Activated naive CD8-positive, alpha-beta T cell treated with anti-CD3 and anti-CD28 coated beads, Interleukin-2, amount 10 ng/mL, durations not matched to agents 7 days and 5 days (primary cell): ENCODE measurements around the gene MAP3K10. TPM values are rescaled to one million over a fixed set of nuclear protein-coding genes. Genes with fewer than 3 reads are reported as not detected.

ENCODE experiments used
- ATAC-seq: fragments of 150-1000 bp; cut with Tn5 transposase; one replicate; pipeline ENCODE4 v1.10.0; 2021; ENCODE audit warnings: low read depth, moderate library complexity
- POLR2A ChIA-PET: fragments of 350-600 bp; sonication (Branson Sonifier 250); formaldehyde crosslinking; loops from one replicate; lab custom pipeline; 2021; ENCODE audit warnings: antibody characterized with exemption; lab: Charles Lee
- DNase-seq: peaks from one replicate; pipeline ENCODE4 v3.0.0; 2021
- H3K27ac Mint-ChIP-seq: one replicate; pipeline ENCODE4 v1.8.0; 2022; ENCODE audit warnings: mild to moderate bottlenecking, mixed read lengths
- H3K27me3 Mint-ChIP-seq: one replicate; pipeline ENCODE4 v1.8.0; 2022; ENCODE audit warnings: mild to moderate bottlenecking, moderate library complexity, mixed read lengths
- H3K36me3 Mint-ChIP-seq: one replicate; pipeline ENCODE4 v1.8.0; 2021; ENCODE audit warnings: mild to moderate bottlenecking, mixed read lengths
- H3K4me1 Mint-ChIP-seq: one replicate; pipeline ENCODE4 v1.8.0; 2021; ENCODE audit warnings: mixed read lengths
- H3K4me3 Mint-ChIP-seq: one replicate; pipeline ENCODE4 v1.8.0; 2022; ENCODE audit warnings: mild to moderate bottlenecking, moderate library complexity, mixed read lengths
- H3K9me3 Mint-ChIP-seq: one replicate; pipeline ENCODE4 v1.8.0; 2021; ENCODE audit warnings: mixed read lengths
- total RNA-seq, 2 experiments: library from RNA; stranded (reverse); gene quantifications; one replicate each; pipeline ENCODE4 v1.2.3, GENCODE V29; 2021

The MAP3K10 gene
- total RNA-seq, 2 experiments from 2014 or later, result 25.6 to 26.4 TPM

DNA sequence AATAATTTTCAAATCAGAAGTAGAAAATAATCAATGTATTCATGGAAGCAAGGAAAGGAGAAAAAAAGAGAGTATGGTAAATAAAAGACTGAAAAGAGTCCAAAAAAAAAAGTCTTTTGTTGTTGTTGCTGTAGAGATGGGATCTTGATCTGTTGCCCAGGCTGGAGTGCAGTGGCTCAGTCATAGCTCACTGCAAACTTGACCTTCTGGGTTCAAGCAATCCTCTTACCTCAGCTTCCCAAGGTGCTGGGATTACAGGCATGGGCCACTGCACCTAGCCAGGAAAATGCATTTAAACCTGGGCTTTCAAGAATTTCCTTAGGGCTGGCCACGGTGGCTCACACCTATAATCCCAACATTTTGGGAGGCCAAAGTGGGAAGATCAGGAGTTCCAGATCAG is 7.0 kb upstream of the MAP3K10 start:
- POLR2A ChIA-PET, result interaction anchor here (0.7 kb wide), 1 partner anchor 9 kb away, joined by 3 read pairs; no protein-coding TSS in a partner anchor
- no peak overlapping the region for H3K27ac Mint-ChIP-seq
- DNase-seq (no peak), ATAC-seq (no peak)
- H3K4me3 Mint-ChIP-seq, result no peak overlapping the region
- no peaks in the 10 kb centered on the region for H3K36me3 Mint-ChIP-seq
- H3K4me1 Mint-ChIP-seq, result no peaks in the 10 kb centered on the region
- no peaks in the 10 kb centered on the region for H3K9me3 Mint-ChIP-seq
- H3K27me3 Mint-ChIP-seq, result peaks cover 5% of the 10 kb centered on the region

DNA sequence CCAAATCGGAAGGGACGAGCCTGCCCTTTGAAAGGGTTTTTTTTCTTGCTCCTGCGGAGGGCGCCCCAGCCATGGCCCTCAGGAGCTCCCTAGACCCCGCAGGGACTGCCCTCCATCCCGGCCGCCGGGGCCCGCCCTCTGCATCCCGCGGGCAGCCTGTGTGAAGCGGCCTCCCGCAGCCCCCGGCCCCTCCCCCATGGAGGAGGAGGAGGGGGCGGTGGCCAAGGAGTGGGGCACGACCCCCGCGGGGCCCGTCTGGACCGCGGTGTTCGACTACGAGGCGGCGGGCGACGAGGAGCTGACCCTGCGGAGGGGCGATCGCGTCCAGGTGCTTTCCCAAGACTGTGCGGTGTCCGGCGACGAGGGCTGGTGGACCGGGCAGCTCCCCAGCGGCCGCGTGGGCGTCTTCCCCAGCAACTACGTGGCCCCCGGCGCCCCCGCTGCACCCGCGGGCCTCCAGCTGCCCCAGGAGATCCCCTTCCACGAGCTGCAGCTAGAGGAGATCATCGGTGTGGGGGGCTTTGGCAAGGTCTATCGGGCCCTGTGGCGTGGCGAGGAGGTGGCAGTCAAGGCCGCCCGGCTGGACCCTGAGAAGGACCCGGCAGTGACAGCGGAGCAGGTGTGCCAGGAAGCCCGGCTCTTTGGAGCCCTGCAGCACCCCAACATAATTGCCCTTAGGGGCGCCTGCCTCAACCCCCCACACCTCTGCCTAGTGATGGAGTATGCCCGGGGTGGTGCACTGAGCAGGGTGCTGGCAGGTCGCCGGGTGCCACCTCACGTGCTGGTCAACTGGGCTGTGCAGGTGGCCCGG is 815 bp downstream of the MAP3K10 start:
- peak; percentile 55 for DNase-seq

GRCh38 chr19:40192758-40193586 is 1.7 kb downstream of the MAP3K10 start:
- DNase-seq (no peak), ATAC-seq (no peak)
- no peaks in the 10 kb centered on the region for H3K27me3 Mint-ChIP-seq
- no peak overlapping the region for H3K27ac Mint-ChIP-seq
- H3K4me1 Mint-ChIP-seq, result peaks cover 12% of the 10 kb centered on the region
- POLR2A ChIA-PET, result no interaction called here
- H3K9me3 Mint-ChIP-seq, result no peaks in the 10 kb centered on the region
- H3K4me3 Mint-ChIP-seq, result peak overlapping the region; percentile 14
- no peaks in the 10 kb centered on the region for H3K36me3 Mint-ChIP-seq

More for the DNA sequence above, 815 bp downstream of the MAP3K10 start:
- no peaks in the 10 kb centered on the region for H3K9me3 Mint-ChIP-seq
- H3K4me3 Mint-ChIP-seq, result peak overlapping the region; percentile 60
- H3K27me3 Mint-ChIP-seq, result peaks cover 4% of the 10 kb centered on the region
- no peaks in the 10 kb centered on the region for H3K36me3 Mint-ChIP-seq
- H3K27ac Mint-ChIP-seq, result no peak overlapping the region
- H3K4me1 Mint-ChIP-seq, result peaks cover 12% of the 10 kb centered on the region
- POLR2A ChIA-PET, result interaction anchor here (0.5 to 0.6 kb wide), 2 partner anchors 24 to 65 kb away, joined by 3 to 6 read pairs; no protein-coding TSS in a partner anchor
- ATAC-seq, result peak; percentile 2

DNA sequence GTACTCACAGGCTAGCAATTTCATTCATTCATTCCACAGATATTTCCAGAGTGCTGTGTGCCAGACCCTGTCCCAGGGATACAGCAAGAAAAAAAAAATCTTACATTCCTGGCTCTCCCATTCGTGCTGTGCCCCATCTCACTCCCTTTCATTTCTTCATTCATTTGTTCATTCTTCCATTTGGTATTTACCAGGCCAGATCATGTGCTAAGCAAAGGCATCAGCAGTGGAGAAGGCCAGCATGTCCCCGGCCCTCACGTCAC is 2.3 kb downstream of the MAP3K10 start:
- Mint-ChIP-seq H3K9me3 (no peaks in the 10 kb centered on the region), H3K4me3 (no peak overlapping the region), H3K4me1 (peaks cover 12% of the 10 kb centered on the region), H3K27ac (no peak overlapping the region), H3K36me3 (no peaks in the 10 kb centered on the region), H3K27me3 (no peaks in the 10 kb centered on the region)
- ATAC-seq, result no peak
- POLR2A ChIA-PET, result no interaction called here
- DNase-seq, result no peak

DNA sequence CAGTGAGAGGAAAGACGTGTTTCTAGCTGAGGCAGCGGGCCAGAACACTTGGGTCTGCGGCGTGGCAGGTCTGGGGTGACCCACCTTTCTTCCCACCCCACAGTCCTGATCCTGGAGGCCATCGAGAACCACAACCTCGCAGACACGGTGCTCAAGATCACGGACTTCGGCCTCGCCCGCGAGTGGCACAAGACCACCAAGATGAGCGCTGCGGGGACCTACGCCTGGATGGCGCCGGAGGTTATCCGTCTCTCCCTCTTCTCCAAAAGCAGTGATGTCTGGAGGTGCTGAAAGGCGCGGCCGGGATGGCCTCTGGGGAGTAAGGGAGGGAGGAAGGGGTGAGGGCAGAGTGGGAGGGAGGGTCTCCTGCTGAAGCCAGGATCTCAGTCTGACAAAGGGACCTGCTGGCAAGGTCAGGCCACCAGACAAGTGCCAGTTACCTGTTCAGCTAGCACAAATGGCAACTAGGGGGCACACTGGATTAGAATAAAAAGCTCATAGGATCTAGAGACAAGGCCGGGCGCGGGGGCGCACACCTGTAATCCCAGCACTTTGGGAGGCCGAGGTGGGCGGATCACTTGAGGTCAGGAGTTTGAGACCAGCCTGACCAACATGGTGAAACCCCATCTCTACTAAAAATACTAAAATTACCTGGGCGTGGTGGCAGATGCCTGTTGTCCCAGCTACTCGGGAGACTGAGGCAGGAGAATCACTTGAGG is 7.2 kb downstream of the MAP3K10 start:
- Mint-ChIP-seq H3K27ac (no peak overlapping the region), H3K4me3 (no peak overlapping the region), H3K9me3 (no peaks in the 10 kb centered on the region), H3K36me3 (no peaks in the 10 kb centered on the region), H3K4me1 (peaks cover 2% of the 10 kb centered on the region), H3K27me3 (no peaks in the 10 kb centered on the region)
- no peak for DNase-seq
- POLR2A ChIA-PET, result no interaction called here
- no peak for ATAC-seq

DNA sequence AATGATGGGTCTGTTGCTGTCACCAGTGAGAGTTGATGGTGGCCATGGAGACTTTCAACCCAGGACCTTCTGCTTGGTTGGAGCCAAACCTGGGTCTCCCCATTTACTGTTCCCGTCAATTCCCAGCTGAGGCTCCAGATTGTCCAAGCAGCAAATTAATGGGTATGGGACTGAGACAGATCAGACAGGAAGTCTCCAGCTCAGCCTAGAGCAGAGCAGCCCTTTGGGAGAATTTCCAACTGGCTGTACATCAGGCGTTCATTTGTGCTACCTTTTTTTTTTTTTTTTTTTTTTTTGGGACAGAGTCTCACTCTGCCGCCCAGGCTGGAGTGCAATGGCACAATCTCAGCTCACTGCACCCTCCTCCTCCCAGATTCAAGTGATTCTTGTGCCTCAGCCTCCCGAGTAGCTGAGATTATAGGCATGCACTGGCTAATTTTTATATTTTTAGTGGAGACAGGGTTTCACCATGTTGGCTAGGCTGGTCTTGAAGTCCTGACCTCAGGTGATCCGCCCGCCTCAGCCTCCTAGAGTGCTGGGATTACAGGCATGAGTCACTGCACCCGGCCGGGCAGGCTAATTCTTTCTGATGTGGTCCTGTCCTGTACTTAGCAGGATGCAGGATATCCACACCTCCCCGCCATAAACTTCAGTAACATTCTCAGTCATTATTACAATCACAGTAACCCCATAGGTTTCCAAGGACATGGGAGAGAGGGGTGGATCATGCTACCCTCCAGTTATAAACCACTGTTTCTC is 9.3 kb downstream of the MAP3K10 start:
- POLR2A ChIA-PET, result interaction anchor here (0.6 kb wide), 1 partner anchor 1286 kb away, joined by 3 read pairs; no protein-coding TSS in a partner anchor
- DNase-seq, result no peak
- H3K4me1 Mint-ChIP-seq, result no peaks in the 10 kb centered on the region
- H3K27me3 Mint-ChIP-seq, result no peaks in the 10 kb centered on the region
- H3K27ac Mint-ChIP-seq, result no peak overlapping the region
- H3K4me3 Mint-ChIP-seq, result no peak overlapping the region
- no peaks in the 10 kb centered on the region for H3K36me3 Mint-ChIP-seq
- no peak for ATAC-seq
- no peaks in the 10 kb centered on the region for H3K9me3 Mint-ChIP-seq

DNA sequence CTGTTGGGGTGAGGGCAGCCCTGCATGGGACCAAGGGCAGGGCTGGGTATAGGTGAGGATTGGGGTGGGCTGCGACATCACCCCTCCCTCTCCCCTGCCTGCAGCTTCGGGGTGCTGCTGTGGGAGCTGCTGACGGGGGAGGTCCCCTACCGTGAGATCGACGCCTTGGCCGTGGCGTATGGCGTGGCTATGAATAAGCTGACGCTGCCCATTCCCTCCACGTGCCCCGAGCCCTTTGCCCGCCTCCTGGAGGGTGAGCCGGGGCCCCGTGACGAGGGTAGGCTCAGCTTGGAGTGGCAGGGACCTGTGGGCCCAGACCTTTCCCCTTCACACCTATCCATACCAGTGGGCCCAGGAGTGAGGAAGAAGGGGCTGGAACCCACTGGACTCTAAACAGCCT is 13.2 kb downstream of the MAP3K10 start:
- Mint-ChIP-seq H3K27ac (no peak overlapping the region), H3K36me3 (no peaks in the 10 kb centered on the region), H3K4me1 (no peaks in the 10 kb centered on the region), H3K4me3 (no peak overlapping the region), H3K9me3 (no peaks in the 10 kb centered on the region), H3K27me3 (no peaks in the 10 kb centered on the region)
- ATAC-seq, result no peak
- POLR2A ChIA-PET, result no interaction called here
- DNase-seq, result no peak

DNA sequence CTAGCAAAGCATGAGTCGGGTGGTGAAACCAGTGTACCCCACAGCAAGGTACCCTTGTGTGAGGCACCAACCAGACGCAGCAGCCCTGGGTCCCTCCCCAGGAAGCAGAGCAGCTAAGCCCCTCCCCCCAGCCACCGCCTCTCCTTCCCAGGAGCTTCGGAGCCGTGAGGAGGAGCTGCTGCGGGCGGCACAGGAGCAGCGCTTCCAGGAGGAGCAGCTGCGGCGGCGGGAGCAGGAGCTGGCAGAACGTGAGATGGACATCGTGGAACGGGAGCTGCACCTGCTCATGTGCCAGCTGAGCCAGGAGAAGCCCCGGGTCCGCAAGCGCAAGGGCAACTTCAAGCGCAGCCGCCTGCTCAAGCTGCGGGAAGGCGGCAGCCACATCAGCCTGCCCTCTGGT is 14.5 kb downstream of the MAP3K10 start:
- Mint-ChIP-seq H3K27ac (no peak overlapping the region), H3K4me1 (no peaks in the 10 kb centered on the region), H3K4me3 (no peak overlapping the region), H3K36me3 (no peaks in the 10 kb centered on the region), H3K9me3 (no peaks in the 10 kb centered on the region), H3K27me3 (no peaks in the 10 kb centered on the region)
- POLR2A ChIA-PET, result no interaction called here
- DNase-seq (no peak), ATAC-seq (no peak)

- no peak overlapping the region for H3K27ac Mint-ChIP-seq
- DNase-seq, result no peak
- H3K27me3 Mint-ChIP-seq, result no peaks in the 10 kb centered on the region
- POLR2A ChIA-PET, result no interaction called here
- H3K9me3 Mint-ChIP-seq, result no peaks in the 10 kb centered on the region
- no peak for ATAC-seq
- H3K4me3 Mint-ChIP-seq, result no peak overlapping the region
- H3K4me1 Mint-ChIP-seq, result no peaks in the 10 kb centered on the region
- no peaks in the 10 kb centered on the region for H3K36me3 Mint-ChIP-seq
Measured at GRCh38 chr19:40208602-40209001, 17.4 kb downstream of the MAP3K10 start.

DNA sequence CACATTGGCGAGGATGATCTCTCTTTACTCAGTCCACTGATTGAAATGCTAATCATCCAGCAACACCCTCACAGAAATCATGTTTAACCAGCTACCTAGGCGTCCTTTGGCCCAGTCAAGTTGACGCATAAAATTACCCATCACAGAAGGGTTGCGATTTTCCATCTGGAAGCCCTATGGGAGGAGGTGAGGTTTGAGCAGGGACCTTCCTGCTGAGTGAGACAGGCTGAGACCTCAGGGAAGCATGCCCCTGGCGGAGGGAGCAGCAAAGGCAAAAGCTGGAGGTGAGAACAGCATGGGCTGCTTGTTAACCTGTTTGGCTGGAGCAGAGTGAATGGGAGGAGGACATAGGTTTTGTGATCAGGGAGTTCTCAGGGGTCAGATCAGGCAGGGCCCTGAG is 19.7 kb downstream of the MAP3K10 start:
- no peaks in the 10 kb centered on the region for H3K9me3 Mint-ChIP-seq
- no peaks in the 10 kb centered on the region for H3K4me1 Mint-ChIP-seq
- H3K27me3 Mint-ChIP-seq, result no peaks in the 10 kb centered on the region
- ATAC-seq (no peak), DNase-seq (no peak)
- no peak overlapping the region for H3K27ac Mint-ChIP-seq
- no peaks in the 10 kb centered on the region for H3K36me3 Mint-ChIP-seq
- POLR2A ChIA-PET, result no interaction called here
- no peak overlapping the region for H3K4me3 Mint-ChIP-seq

- Mint-ChIP-seq H3K9me3 (no peaks in the 10 kb centered on the region), H3K27me3 (peaks cover 17% of the 10 kb centered on the region), H3K4me1 (peaks cover 2% of the 10 kb centered on the region), H3K27ac (no peak overlapping the region), H3K36me3 (no peaks in the 10 kb centered on the region), H3K4me3 (no peak overlapping the region)
- POLR2A ChIA-PET, result no interaction called here
- no peak for DNase-seq
- ATAC-seq, result no peak
Measured at GRCh38 chr19:40213251-40213829, 22.1 kb downstream of the MAP3K10 start.

GRCh38 chr19:40213882-40214570 is 22.8 kb downstream of the MAP3K10 start:
- no peaks in the 10 kb centered on the region for H3K9me3 Mint-ChIP-seq
- ATAC-seq (no peak), DNase-seq (no peak)
- H3K27ac Mint-ChIP-seq, result no peak overlapping the region
- H3K27me3 Mint-ChIP-seq, result peaks cover 24% of the 10 kb centered on the region
- POLR2A ChIA-PET, result no interaction called here
- H3K4me3 Mint-ChIP-seq, result no peak overlapping the region
- H3K4me1 Mint-ChIP-seq, result peaks cover 2% of the 10 kb centered on the region
- no peaks in the 10 kb centered on the region for H3K36me3 Mint-ChIP-seq
